ENCODE results near the gene SCN9A. TPM values are rescaled to one million over a fixed set of nuclear protein-coding genes. Genes with fewer than 3 reads are reported as not detected.
A peak's percentile ranks its signal among the peaks of the same experiment; 100 is the strongest.

SCN9A gene
- total and polyA plus RNA-seq, 2 of the 8 experiments (the other 6 are each of a cell fraction or from before 2014, with no cell fraction given), result 1.6 to 6.2 TPM

GRCh38 chr2:166418853-166419615 is 43.3 kb upstream of the SCN9A start:
- Histone ChIP-seq H3K4me2 (ENCODE audit: insufficient read depth in 1 of 2, low read depth in 2 of 2, low read length in 2 of 2) (no peak overlapping the region), H4K91ac (replicated peaks; ENCODE audit: insufficient read length, low read length) (no peak overlapping the region), H2AFZ (ENCODE audit: low read length) (peak overlapping the region; percentile 84), H2BK20ac (ENCODE audit: low read length) (no peak overlapping the region), H3K9ac (replicated peaks in 1 of 4; ENCODE audit: extremely low read depth in 1 of 4, low read depth in 3 of 4, low read length in 3 of 4) (no peak overlapping the region), H3K79me1 (ENCODE audit: low read depth, low read length) (no peaks in the 10 kb centered on the region), H3K18ac (ENCODE audit: extremely low read depth, low read length) (no peak overlapping the region), H2BK120ac (replicated peaks; ENCODE audit: low read depth, low read length) (no peak overlapping the region), H3K23me2 (ENCODE audit: low read depth, low read length) (no peaks in the 10 kb centered on the region), H4K8ac (ENCODE audit: extremely low read depth, insufficient read depth, low read length) (no peak overlapping the region), H3K14ac (ENCODE audit: insufficient read length) (no peak overlapping the region), H3K9me3 (ENCODE audit: insufficient read depth in 2 of 2, low read depth in 1 of 2, low read length in 1 of 2) (no peaks in the 10 kb centered on the region), H3K79me2 (ENCODE audit: control insufficient read depth in 1 of 2, insufficient read depth in 2 of 2, low read length in 2 of 2) (no peaks in the 10 kb centered on the region), H3K27ac (ENCODE audit: low read depth, low read length) (no peak overlapping the region), H3K4me1 (replicated peaks in 1 of 4; ENCODE audit: control insufficient read depth in 3 of 4, insufficient read depth in 4 of 4, low read length in 3 of 4) (no peaks in the 10 kb centered on the region), H3K27me3 (replicated peaks in 1 of 4; ENCODE audit: control insufficient read depth in 3 of 4, extremely low read depth in 1 of 4, insufficient read depth in 3 of 4, low read length in 3 of 4) (no peaks in the 10 kb centered on the region), H2BK12ac (ENCODE audit: low read depth, low read length) (no peak overlapping the region), H3K23ac (ENCODE audit: insufficient read length) (no peak overlapping the region), H2BK5ac (ENCODE audit: low read depth, low read length) (no peak overlapping the region), H4K5ac (ENCODE audit: insufficient read length, low read depth, low read length) (no peak overlapping the region), H4K20me1 (replicated peaks in 1 of 2; ENCODE audit: control insufficient read depth in 1 of 2, insufficient read depth in 2 of 2, low read length in 2 of 2) (no peaks in the 10 kb centered on the region), H3K36me3 (ENCODE audit: control insufficient read depth in 2 of 4, insufficient read depth in 4 of 4, low read length in 3 of 4) (no peaks in the 10 kb centered on the region), H2AK5ac (ENCODE audit: low read depth, low read length) (no peak overlapping the region), H3K4ac (replicated peaks; ENCODE audit: insufficient read length, low read depth, low read length) (no peak overlapping the region), H2BK15ac (ENCODE audit: low read length) (no peak overlapping the region), H3K56ac (replicated peaks; ENCODE audit: insufficient read length, low read depth, low read length) (no peak overlapping the region), H3K4me3 (ENCODE audit: extremely low read depth in 1 of 4, insufficient read depth in 2 of 4, low read depth in 3 of 4, low read length in 4 of 4) (no peak overlapping the region)
- 89% methylated on average over 5 of the region's 5 CpGs; no CpG with 5 or more reads in 1 of the 2 experiments for WGBS, 2 experiments (ENCODE audit: extremely low coverage in 1 of 2, insufficient coverage in 1 of 2, insufficient read length in 1 of 2, insufficient replicate concordance in 2 of 2, low coverage in 1 of 2, low lambda C conversion rate in 2 of 2, missing lambda C conversion rate in 1 of 2)
- DNase-seq (ENCODE audit: low read depth in 1 of 2, low spot score in 2 of 2) (no peak), FAIRE-seq (no peak)
- ChIA-PET POLR2A (ENCODE audit: partially characterized antibody) (no interaction called here), CTCF (ENCODE audit: partially characterized antibody) (interaction anchor here (0.7 to 1.5 kb wide), 13 partner anchors 14 to 879 kb away, joined by 3 to 13 read pairs (median 3); no protein-coding TSS in a partner anchor)
- no peak for TF ChIP-seq RAD21 (IDR thresholded peaks at IDR 0.05 in 1 of 2, conservative IDR thresholded peaks at IDR 0.05 in 1 of 2; ENCODE audit: low read depth in 2 of 2, low read length in 2 of 2)
- no peak for TF ChIP-seq JUN (IDR thresholded peaks at IDR 0.05; ENCODE audit: low read depth, low read length)
- TF ChIP-seq SRF (IDR thresholded peaks at IDR 0.05; ENCODE audit: low read depth, low read length), result no peak
- no peak for TF ChIP-seq CBX5 (IDR thresholded peaks at IDR 0.05; ENCODE audit: low read depth, low read length)
- TF ChIP-seq, protein P1, sequence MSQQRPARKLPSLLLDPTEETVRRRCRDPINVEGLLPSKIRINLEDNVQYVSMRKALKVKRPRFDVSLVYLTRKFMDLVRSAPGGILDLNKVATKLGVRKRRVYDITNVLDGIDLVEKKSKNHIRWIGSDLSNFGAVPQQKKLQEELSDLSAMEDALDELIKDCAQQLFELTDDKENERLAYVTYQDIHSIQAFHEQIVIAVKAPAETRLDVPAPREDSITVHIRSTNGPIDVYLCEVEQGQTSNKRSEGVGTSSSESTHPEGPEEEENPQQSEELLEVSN (IDR thresholded peaks at IDR 0.05), result no peak
- TF ChIP-seq NRF1 (IDR thresholded peaks at IDR 0.05; ENCODE audit: low read depth, low read length), result no peak
- no peak for TF ChIP-seq BRCA1 (IDR thresholded peaks at IDR 0.05; ENCODE audit: low read depth, low read length)
- TF ChIP-seq TEAD4 (IDR thresholded peaks at IDR 0.05; ENCODE audit: low read depth, low read length), result no peak
- no peak for TF ChIP-seq SP1 (IDR thresholded peaks at IDR 0.05; ENCODE audit: low read depth, low read length)
- no peak for TF ChIP-seq ZNF274 (IDR thresholded peaks at IDR 0.05; ENCODE audit: borderline replicate concordance, extremely low read depth, low read length)
- no peak for TF ChIP-seq NANOG (IDR thresholded peaks at IDR 0.05; ENCODE audit: insufficient read depth, low read depth, low read length, poor library complexity, severe bottlenecking)

Measured in H1 (cell line).